Right atrium auricular region (tissue), 2 donors: Measurements from ENCODE around the gene STYXL2. TPM values are rescaled to one million over a fixed set of nuclear protein-coding genes. Genes with fewer than 3 reads are reported as not detected.
A peak's percentile ranks its signal among the peaks of the same experiment; 100 is the strongest.

Experiments
- DNase-seq: peaks from one replicate; pipeline ENCODE4 v3.0.0-alpha.2; 2019; ENCODE audit warnings: low spot score
- H3K27ac ChIP-seq, 2 donors: fragments of 200-600 bp; sonication (generic); 1 replicate in 1 of 2; 2 replicates in 1 of 2; pipeline ENCODE4 v1.5.1; 2016 to 2019
- H3K27me3 ChIP-seq, 2 donors: fragments of 200-600 bp; sonication (generic); one replicate each; pipeline versions ENCODE4 v1.5.1 to v1.6.0; 2017 to 2019
- H3K36me3 ChIP-seq: fragments of 200-600 bp; sonication (generic); one replicate; pipeline ENCODE4 v1.5.1; 2016
- H3K4me1 ChIP-seq, 2 donors: fragments of 200-600 bp; sonication (generic); one replicate each; pipeline versions ENCODE4 v1.5.1 to v1.6.0; 2017 to 2019
- H3K4me3 ChIP-seq, 2 donors: fragments of 200-600 bp; sonication (generic); 1 replicate in 1 of 2; 2 replicates in 1 of 2; pipeline ENCODE4 v1.5.1; 2017 to 2019; ENCODE audit warnings: mild to moderate bottlenecking in 1 of 2, moderate library complexity in 1 of 2
- H3K9me3 ChIP-seq, 2 donors: fragments of 200-600 bp; sonication (generic); one replicate each; pipeline ENCODE4 v1.5.1; 2019
- CTCF ChIP-seq, 2 donors: fragments of 200-600 bp; sonication (generic); IDR thresholded peaks; one replicate each; pipeline ENCODE4 v1.5.1; 2019; ENCODE audit warnings: antibody characterized with exemption in 2 of 2
- total RNA-seq, 2 donors: library from RNA; depleted of rRNA; stranded (reverse); fragments of >200 nt; gene quantifications; one replicate each; pipeline ENCODE4 v1.1.0, GENCODE V29; 2016

The STYXL2 gene
- total RNA-seq, 2 donors from 2014 or later = 60.2 to 148 TPM

DNA sequence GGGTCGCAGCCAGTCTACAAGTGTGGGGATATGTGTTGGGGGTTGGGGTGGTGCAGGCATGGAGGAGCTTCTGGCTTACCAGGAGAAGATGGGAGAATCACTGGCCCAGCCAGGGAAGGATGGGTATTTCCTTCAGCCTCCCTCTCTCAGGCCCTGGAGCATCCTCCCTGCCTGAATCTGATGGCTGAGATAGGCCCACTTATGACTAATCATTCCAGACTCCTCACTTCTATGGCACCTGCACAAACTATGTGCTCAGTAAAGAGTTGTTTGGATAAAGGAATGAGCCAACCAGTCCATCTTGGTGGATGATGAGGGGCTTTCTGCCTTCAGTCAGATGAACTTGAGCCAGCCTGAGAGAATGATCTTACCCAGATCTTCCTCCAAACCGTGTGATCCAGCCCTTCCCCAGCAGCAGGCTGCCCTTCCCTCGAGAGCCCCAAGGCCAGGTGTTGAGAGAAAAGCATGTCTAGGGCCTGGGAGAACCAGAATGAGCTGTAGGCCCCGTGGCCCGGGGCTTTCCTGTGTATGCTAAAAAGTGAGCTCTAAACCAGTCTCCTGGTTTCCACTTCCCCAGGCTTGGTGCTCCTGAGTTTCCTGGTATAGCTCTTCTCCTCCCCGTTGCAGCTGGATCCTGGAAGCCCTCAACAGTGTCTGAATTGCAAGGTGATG lies 5.0 kb upstream of the STYXL2 start:
- peaks cover 0 to 14% of the 10 kb centered on the region in 2 donors for H3K4me1 ChIP-seq
- no peak for TF ChIP-seq CTCF (IDR thresholded peaks at IDR 0.05)
- no peak overlapping the region for H3K4me3 ChIP-seq

DNA sequence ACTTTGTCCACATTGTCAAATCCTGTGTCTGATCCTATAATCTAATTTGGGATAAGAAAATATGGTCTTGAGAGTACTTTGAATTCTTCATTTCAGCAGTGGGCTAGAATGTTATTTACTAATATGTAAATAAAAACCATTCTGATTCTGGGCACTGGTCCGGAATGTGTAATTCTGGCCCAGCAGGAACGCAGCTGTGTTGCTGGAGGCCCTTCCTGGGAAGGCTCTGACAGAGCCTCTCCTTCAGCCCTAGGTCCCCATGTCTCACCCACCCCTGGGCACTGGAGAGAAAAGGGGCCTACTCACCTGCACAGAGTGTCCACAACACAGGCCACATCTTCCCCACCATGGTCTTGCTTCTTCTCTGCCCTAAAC lies 3.9 kb upstream of the STYXL2 start:
- H3K36me3 ChIP-seq = no peaks in the 10 kb centered on the region
- TF ChIP-seq CTCF (IDR thresholded peaks at IDR 0.05) = no peak
- H3K4me1 ChIP-seq = peaks cover 0 to 12% of the 10 kb centered on the region in 2 donors
- H3K27me3 ChIP-seq = no peaks in the 10 kb centered on the region
- no peak overlapping the region for H3K4me3 ChIP-seq
- H3K27ac ChIP-seq = no peak overlapping the region
- no peak for DNase-seq
- H3K9me3 ChIP-seq = no peaks in the 10 kb centered on the region

More for the DNA sequence above, 5.0 kb upstream of the STYXL2 start:
- no peak overlapping the region for H3K27ac ChIP-seq
- DNase-seq = no peak
- no peaks in the 10 kb centered on the region for H3K27me3 ChIP-seq
- no peaks in the 10 kb centered on the region for H3K36me3 ChIP-seq
- H3K9me3 ChIP-seq = no peaks in the 10 kb centered on the region

GRCh38 chr1:167090314-167090942 lies 3.4 kb upstream of the STYXL2 start, which contains the start of gene GPA33:
TSS of gene GPA33 (minus strand) at chr1:167090377. CDS start at chr1:167090287, 90 bp downstream.
- no peak for TF ChIP-seq CTCF (IDR thresholded peaks at IDR 0.05)
- no peak for DNase-seq
- no peaks in the 10 kb centered on the region for H3K9me3 ChIP-seq
- H3K27ac ChIP-seq = no peak within 1 kb of the TSS
- H3K27me3 ChIP-seq = no peaks in the 10 kb centered on the region
- no peak within 1 kb of the TSS for H3K4me3 ChIP-seq
- H3K36me3 ChIP-seq = no peaks in the 10 kb centered on the region
- peaks cover 0 to 12% of the 10 kb centered on the region in 2 donors for H3K4me1 ChIP-seq

DNA sequence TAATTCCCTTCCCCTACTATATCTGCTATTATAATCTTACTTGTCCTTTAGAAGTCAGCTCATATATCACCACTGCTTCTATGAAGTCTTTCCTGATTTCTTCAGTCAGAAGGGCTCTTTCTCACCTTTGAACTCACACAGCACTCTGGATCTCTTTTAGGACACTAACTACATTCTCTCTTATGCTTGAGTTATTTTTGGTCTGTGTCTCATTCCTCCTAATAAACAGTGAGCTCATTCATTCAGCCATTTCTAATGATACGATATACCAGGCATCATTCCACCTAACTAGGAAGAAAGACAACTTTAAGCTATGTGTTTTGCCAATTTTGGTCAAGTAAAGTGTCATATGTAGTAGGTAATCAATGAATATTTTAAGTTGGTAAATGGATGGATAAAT lies 1.2 kb upstream of the STYXL2 start:
- Histone ChIP-seq H3K9me3 (no peaks in the 10 kb centered on the region), H3K27me3 (no peaks in the 10 kb centered on the region), H3K36me3 (no peaks in the 10 kb centered on the region), H3K4me1 (peaks cover 0 to 12% of the 10 kb centered on the region in 2 donors), H3K27ac (peak overlapping the region; percentile 76 to 95), H3K4me3 (peak overlapping the region in 1 of 2 donors; percentile 3)
- no peak for DNase-seq
- no peak for TF ChIP-seq CTCF (IDR thresholded peaks at IDR 0.05)

DNA sequence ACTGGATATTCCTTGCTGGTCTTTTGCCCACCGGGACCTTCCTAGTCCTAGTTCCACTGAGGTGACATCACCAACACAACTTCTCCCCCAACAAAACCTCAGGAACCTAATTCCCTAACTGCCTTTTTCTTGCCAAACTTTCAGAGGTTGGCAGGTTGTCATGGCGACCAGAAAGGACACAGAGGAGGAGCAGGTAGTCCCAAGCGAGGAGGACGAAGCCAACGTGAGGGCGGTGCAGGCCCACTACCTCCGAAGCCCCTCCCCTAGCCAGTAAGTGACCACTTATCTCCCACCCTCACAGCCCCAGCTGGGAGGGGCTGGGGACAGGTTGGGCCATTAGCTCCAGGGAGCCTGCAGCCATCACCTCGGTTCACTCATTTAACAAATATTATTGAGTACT lies 815 bp downstream of the STYXL2 start:
- peaks cover 11% of the 10 kb centered on the region for H3K36me3 ChIP-seq
- H3K4me1 ChIP-seq = peaks cover 0 to 12% of the 10 kb centered on the region in 2 donors
- H3K27ac ChIP-seq = peak overlapping the region; percentile 76 to 95
- H3K27me3 ChIP-seq = no peaks in the 10 kb centered on the region
- no peaks in the 10 kb centered on the region for H3K9me3 ChIP-seq
- TF ChIP-seq CTCF (IDR thresholded peaks at IDR 0.05) = no peak
- peak overlapping the region; percentile 52 to 66 for H3K4me3 ChIP-seq
- no peak for DNase-seq
